ENCODE data around the gene AMER3. TPM values are rescaled to one million over a fixed set of nuclear protein-coding genes. Genes with fewer than 3 reads are reported as not detected.
A peak's percentile ranks its signal among the peaks of the same experiment; 100 is the strongest.

The AMER3 gene
- total and polyA plus RNA-seq, 2 donors from 2014 or later = not detected

GRCh38 chr2:130743278-130743677, 12.1 kb upstream of the AMER3 start:
- intact Hi-C loops (cut with DNase I) = no loop called here
- FAIRE-seq (no peak), DNase-seq (no peak)
- H3K27me3 ChIP-seq (ENCODE audit: control insufficient read depth, insufficient read depth, low read length) = no peaks in the 10 kb centered on the region
- no peak overlapping the region for H3K4me3 ChIP-seq (ENCODE audit: low read length in 3 of 3)
- no peaks in the 10 kb centered on the region for H3K9me3 ChIP-seq (ENCODE audit: control insufficient read depth in 2 of 3, insufficient read depth in 1 of 3, low read length in 3 of 3)
- no peaks in the 10 kb centered on the region for H3K36me3 ChIP-seq (ENCODE audit: control insufficient read depth in 2 of 3, insufficient read depth in 3 of 3, low read length in 3 of 3)
- H3K9ac ChIP-seq (ENCODE audit: low read length in 3 of 3) = no peak overlapping the region
- H3K4me1 ChIP-seq (ENCODE audit: control insufficient read depth in 2 of 3, insufficient read depth in 2 of 3, low read depth in 1 of 3, low read length in 3 of 3) = no peaks in the 10 kb centered on the region
- no peak overlapping the region for H3K27ac ChIP-seq (ENCODE audit: low read depth in 2 of 2, low read length in 2 of 2)
- TF ChIP-seq CTCF (IDR thresholded peaks at IDR 0.05; ENCODE audit: borderline replicate concordance, extremely low read depth, insufficient read depth) = no peak

- Histone ChIP-seq H3K4me1 (ENCODE audit: control insufficient read depth in 2 of 3, insufficient read depth in 2 of 3, low read depth in 1 of 3, low read length in 3 of 3) (no peaks in the 10 kb centered on the region), H3K4me3 (ENCODE audit: low read length in 3 of 3) (no peak overlapping the region), H3K9me3 (ENCODE audit: control insufficient read depth in 2 of 3, insufficient read depth in 1 of 3, low read length in 3 of 3) (no peaks in the 10 kb centered on the region), H3K36me3 (ENCODE audit: control insufficient read depth in 2 of 3, insufficient read depth in 3 of 3, low read length in 3 of 3) (no peaks in the 10 kb centered on the region), H3K27me3 (ENCODE audit: control insufficient read depth, insufficient read depth, low read length) (no peaks in the 10 kb centered on the region), H3K9ac (ENCODE audit: low read length in 3 of 3) (no peak overlapping the region), H3K27ac (ENCODE audit: low read depth in 2 of 2, low read length in 2 of 2) (no peak overlapping the region)
- FAIRE-seq = no peak
- DNase-seq = no peak
- intact Hi-C loops (cut with DNase I) = no loop called here
- TF ChIP-seq CTCF (IDR thresholded peaks at IDR 0.05; ENCODE audit: borderline replicate concordance, extremely low read depth, insufficient read depth) = no peak
Observed at GRCh38 chr2:130744287-130745117, 10.8 kb upstream of the AMER3 start.

GRCh38 chr2:130749078-130749477, 6.3 kb upstream of the AMER3 start:
- Histone ChIP-seq H3K9me3 (ENCODE audit: control insufficient read depth in 2 of 3, insufficient read depth in 1 of 3, low read length in 3 of 3) (no peaks in the 10 kb centered on the region), H3K27ac (ENCODE audit: low read depth in 2 of 2, low read length in 2 of 2) (no peak overlapping the region), H3K4me3 (ENCODE audit: low read length in 3 of 3) (no peak overlapping the region), H3K27me3 (ENCODE audit: control insufficient read depth, insufficient read depth, low read length) (no peaks in the 10 kb centered on the region), H3K9ac (ENCODE audit: low read length in 3 of 3) (no peak overlapping the region), H3K36me3 (ENCODE audit: control insufficient read depth in 2 of 3, insufficient read depth in 3 of 3, low read length in 3 of 3) (no peaks in the 10 kb centered on the region), H3K4me1 (ENCODE audit: control insufficient read depth in 2 of 3, insufficient read depth in 2 of 3, low read depth in 1 of 3, low read length in 3 of 3) (no peaks in the 10 kb centered on the region)
- no peak for FAIRE-seq
- intact Hi-C loops (cut with DNase I) = no loop called here
- TF ChIP-seq CTCF (IDR thresholded peaks at IDR 0.05; ENCODE audit: borderline replicate concordance, extremely low read depth, insufficient read depth) = no peak
- peak in 1 of 5 donors; percentile 45 for DNase-seq

Data from kidney (tissue), 14 donors.